GM04504 (cell line): ENCODE data around the gene RTP3.

ENCODE experiments used
- DNase-seq: peaks from one replicate; pipeline ENCODE4 v3.0.0-alpha.2; 2012; ENCODE audit warnings: low read depth

RTP3 gene

DNA sequence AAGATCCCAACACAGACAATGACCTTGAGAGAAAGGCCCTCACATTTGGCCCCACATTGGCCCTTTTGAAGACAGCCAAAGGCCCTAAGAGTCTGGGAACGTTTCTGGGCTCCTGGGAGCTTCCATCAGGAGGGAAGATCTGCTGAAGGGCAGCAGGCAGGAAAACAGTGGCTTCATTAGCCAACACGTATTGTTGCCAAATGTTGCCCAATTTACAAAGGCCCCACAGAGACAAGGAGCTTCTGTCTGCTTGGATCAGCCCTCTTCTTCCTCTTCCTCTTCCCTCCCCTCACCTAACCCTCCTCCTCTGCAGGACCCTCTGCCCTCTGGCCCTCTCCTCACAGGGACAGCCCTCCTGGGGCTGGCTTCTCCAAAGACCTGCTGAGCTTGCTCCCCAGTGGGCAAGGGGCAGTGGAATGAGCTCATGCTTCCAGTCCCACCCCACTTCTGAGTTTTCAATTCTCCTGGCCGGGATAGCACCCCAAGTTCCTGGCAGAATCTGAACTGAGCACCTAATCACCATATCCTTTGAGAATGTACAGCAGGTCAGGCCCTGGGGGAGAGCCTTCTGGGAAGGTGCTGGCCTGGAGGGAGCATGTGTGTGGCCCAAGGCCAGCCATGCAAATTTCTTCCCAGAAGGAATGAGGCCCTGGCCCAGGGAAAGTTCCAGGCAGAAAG, 28.0 kb upstream of the RTP3 start:
- no peak for DNase-seq

DNA sequence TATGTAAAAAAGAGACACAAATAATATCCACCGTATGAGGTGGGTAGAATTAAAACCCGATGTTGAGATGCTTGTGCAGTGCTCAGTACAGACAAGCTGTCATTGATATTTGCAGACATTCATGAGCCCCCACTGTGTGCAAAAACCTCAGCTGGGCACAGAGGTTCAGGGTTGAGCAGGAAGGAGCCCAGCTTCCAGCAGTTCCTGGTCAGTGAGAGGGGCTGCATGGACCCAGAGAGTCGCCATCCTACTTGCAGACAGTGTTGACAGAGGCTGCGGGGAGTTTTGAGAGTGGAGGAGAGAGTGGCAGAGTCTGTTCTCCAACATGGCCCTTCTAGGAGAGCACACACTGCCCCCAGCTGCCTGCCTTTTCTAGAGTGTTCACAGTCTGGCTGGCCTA, 26.9 kb upstream of the RTP3 start:
- DNase-seq, result no peak

DNA sequence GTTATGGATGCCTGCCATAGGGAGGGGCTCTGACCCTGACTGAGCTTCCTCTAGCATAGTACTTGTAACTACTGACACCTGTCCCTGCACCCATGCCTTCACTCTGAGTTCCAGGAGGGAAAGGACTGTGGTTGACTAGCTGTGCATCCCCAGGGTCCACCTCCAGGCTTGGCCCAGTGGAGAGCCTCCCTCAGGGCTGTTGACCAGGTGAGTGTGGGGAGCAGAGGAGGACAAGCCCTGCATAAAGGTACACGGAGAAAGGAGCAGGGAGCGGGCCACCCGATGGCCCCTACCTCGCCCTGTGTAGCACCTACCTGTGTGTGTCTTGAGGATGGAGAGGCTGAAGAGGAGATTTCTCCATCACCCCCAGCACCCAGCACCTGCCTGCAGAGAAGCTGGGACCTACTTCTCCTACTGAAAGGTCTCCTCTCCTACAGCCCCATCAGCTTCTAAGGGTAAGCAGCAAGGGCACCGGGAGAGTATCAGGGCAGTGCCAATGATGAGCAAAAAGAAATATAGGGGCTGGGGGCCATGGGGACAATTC, 26.3 kb upstream of the RTP3 start:
- no peak for DNase-seq

DNA sequence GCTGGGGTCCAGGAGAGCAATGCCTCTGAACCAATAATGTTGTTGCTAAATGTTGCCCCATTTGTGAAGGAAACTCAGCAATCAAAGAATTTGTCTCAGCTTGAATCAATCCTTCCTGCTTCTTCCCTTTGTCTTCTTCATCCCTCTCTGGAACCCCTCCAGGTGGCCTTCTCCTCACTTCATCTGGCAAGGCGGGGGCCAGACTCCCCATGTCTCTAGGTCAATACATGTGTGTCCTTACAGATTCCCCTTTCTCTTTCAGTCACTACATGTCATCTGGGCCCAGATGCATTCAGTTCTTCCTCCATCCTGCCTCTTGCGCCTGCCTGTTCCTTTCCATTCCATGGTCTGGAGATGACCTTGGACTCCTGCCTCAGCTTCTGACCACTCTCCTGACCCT, 25.0 kb upstream of the RTP3 start:
- DNase-seq, result no peak

DNA sequence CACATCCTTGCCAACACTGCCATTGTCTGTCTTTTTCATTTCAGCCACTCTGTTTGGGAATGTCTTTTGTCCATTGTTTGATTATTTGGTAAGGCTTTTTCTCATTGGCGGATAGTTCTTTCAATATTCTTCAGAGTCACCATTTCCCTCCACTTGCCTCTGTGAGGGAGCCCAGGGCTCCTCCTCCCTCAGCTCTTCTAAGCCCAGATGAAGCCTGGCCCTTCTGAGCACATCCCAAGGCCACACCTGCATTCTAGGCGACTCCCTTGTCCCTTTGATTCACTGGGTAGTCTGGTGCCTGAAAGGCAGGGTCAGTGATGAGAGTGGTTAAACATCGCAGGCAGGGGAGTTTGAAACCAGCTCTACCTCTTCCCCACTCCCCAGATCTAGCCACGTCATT, 20.6 kb upstream of the RTP3 start:
- no peak for DNase-seq

DNA sequence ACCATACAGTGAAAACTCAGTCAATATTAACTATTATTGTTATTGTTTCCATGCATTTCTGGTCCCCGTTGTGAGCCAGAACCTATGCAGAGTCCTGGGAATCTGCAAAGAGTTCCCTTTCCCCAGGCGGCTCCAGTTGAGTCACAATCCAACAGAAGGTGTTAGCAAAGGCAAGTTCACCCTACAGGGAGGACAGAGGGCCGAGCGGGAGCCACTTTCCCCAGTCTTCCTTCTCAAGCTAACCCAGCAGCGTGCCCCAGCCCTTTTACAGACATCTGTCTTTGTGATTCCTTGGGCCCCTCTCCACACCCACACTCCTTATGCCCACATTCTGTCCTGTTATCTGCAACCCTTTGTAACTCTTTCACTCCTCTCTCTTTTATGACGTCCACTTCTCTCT, 20.0 kb upstream of the RTP3 start:
- no peak for DNase-seq

DNA sequence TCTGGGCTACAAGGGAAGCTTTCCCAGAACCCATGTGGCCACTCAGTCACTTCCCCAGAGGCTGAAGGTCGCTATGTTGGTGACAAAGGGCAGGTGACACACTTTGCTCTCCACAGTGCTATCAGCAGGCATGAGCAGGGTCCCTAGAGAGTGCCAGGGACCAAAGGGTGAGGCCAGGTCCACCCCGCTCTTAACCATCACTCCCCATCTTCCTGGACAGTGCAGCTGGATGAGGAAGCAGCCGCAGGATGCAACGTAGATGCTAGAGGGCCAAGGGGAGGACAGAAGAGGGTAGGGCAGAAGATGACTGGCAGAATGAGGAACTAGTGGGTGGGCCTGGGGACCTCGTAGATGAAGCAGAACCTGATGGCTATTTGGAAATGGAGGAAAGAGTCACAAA, 19.4 kb upstream of the RTP3 start:
- no peak for DNase-seq

DNA sequence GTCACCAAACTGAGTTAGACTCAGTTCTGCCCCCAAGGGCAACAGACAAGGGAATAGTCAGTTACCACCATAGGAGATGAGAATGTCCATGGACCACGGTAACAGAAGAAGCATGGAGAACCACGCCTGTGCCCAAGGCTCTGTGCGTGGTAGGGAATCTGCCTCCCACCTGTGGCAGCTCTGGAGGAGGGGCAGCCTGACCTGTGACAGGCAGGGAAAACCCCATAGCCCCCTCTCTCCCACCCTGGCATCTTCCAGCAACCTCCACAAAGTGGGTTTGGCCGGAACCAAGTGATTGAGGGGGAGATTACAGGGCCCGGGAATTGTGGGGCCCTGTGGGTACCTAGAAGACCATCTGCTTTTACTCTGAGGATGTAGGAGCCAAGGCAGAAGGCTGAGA, 18.8 kb upstream of the RTP3 start:
- DNase-seq, result no peak

DNA sequence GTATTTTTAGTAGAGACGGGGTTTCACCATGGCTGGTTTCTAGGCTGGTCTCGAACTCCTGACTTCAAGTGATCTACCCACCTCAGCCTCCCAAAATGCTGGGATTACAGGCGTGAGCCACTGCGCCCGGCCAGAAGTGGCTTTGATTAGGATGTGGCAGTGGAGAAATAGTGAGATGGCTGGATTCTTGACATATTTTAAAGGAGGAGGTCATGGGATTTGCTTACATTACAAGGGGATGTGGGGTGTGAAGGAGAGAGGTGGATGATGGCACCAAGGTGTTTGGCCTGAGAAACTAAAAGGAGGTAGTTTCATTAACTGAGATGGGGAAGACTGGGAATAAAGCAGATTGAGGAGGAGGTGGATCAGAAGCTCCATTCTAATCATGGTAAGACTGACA, 18.1 kb upstream of the RTP3 start:
- no peak for DNase-seq

DNA sequence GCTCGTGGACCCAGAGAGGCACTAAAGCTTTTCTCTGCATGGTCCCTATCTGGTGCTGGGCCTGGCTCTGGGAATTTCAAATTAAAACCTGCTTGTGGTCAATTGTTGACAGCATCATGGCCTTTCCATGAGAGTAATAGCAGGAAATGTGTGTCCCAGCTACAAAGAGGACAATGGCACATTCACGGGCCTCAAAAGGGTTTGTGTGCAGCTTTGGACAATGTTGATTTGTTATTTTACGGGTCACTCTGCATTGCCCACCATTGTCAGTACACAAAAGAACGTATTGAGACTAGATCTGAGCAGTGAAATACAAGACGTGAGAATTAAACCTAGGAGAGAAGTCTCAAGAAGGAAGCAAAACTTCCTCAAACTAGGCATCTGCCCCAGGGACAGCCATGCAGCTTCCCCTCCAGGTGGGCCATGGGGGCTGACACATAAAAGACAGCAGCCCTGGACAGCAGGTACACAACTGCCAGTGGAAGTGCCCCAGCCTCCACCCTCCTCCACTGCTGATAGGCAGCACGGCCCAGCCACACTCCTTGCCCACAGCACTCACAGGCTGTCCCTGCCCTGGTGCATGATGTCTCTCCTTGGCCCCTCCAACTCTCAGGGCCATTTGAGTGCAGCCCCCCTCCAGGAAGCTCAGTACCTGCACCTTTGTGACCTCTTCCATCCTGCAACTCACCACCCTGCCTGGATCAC, 17.1 kb upstream of the RTP3 start:
- no peak for DNase-seq

DNA sequence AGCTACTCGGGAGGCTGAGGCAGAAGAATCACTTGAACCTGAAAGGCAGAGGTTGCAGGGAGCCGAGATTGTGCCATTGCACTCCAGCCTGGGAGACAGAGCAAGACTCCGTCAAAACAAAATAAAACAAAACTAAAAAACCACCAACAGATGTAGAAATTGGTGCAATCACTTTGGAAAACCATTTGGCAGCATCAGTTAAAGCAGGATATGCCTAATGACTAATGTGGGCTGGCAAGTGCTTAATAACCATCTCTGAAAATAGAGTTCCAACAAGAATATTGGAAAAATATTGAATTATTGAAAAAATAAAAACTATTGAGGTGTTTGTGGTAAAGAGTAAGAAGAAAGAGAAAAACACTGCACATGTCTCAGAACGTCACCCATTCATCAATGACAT, 16.1 kb upstream of the RTP3 start:
- DNase-seq, result no peak

DNA sequence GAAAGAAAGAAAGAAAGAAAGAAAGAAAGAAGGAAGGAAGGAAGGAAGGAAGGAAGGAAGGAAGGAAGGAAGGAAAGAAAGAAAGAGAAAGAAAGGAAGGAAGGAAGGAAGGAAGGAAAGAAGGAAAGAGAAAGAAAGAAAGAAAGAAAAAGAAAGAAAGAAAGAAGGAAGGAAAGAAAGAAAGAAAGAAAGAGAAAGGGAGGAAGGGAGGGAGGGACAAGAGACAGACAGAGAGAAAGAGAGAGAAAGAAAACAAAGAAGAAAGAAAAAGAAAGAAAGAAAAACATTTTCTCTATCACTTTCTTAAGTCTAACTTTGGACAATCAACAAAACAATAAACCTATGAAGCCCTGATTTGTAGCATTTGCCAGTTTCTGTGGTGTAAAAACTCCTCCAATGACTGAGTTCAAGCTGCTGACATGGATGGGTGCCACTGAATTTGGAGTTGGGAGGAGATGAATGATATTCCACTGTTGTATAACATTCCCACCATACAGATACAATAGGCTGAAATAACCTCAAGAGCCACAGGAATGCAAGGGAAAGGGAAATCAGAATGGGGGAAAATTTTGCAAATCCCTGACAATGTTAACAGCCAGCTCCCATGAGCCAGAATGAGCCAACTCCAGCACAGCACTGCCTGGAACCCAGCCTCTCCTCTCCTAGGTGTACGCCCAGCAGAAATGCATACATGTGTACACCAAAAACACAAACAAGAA, 15.0 kb upstream of the RTP3 start:
- no peak for DNase-seq

DNA sequence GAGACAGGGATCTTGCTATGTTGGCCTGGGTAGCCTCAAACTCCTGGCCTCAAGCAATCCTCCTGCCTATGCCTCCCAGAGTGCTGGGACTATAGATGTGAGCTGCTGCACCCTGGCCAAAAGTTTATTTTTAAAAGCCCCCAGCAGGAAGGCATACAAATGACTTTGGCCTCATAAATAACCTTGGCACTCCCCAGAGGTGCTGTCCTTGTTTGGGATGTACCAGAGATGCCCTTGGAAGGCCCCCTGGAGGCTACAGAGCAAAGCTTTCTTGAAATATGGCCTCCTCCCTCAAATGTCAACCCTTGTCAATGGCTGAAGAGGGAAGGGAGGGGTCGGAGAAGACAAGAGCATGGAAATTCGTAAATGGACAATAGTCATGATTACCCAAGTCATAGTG, 14.0 kb upstream of the RTP3 start:
- DNase-seq, result no peak

DNA sequence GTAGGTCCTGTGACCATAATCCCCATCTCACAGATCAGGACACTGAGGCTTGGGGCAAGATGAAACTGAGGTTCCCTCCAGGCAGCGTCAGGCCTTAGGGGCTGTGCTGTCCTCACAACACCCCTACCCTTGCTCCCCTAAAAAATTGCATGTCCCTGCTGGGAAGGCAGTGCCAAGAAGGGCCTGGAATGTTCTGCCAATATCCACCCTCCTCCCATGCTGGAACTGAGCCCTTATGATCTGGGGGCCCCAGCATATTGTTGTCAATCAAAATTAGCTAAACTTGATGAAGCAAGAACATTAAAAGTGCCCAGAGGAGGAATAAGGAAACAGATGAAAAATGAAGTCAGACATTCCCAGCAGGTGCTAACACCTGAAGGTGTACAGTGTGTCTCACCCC, 13.4 kb upstream of the RTP3 start:
- no peak for DNase-seq

DNA sequence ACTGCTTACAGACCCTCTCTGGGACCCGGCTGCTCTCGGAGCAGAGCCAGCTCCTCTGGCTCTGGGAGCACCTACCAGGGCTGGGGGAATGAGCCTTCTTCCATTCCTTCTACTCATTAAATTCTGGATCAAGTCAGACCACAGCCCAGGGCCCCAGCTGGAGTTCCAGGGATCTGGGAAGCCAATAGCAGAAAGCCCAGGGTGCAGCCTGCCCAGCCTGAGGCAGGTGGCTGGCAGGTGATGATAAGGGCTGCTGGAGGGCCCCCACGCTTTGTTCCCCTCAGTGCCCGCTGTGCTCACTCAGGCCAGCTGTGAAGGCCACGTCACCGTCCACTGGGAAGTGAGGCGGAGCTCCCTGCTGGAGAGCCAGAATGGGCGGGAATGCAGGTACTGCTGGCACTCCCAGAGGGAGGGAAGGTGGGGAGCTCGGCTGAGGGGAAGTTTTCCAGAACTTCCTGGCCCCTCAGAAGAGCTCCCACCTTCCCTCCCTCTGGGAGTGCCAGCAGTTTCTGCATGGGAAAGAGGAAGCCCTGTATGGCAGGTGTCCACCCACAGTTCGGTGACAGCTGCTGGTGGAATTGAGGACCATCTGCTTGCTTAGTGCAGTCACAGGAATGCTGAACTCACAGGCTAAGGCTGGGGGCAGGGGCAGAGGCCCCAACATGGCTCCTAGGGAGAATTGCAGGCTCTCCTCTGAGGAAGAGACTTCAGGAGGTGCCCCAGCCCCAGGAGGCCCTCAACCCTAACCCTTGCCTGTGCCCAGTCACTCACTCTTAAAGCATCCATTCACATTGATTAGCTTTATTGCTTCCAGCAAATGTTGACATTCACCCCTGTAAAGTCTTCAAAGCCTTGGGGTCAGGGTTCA, 12.6 kb upstream of the RTP3 start:
- DNase-seq, result no peak

DNA sequence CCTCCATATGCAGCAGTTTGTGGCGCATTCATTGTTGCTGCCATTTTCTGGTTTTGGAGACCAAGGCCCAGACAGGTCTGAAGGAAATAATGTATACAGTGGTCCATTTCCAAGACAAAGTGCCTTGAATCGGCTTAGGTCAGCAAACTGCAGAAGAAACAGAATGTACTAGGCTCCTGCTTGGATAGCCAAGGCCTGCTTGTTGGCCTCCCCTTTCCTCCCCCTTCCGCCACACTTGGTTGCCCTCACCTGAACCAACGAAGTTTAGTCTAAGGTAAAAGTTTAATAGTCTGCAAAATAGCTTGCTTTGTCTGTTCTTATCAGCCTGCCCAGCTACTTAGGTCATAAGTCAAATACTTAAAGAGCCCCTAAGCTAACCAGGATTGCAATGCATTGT, 12.0 kb upstream of the RTP3 start:
- DNase-seq, result no peak

DNA sequence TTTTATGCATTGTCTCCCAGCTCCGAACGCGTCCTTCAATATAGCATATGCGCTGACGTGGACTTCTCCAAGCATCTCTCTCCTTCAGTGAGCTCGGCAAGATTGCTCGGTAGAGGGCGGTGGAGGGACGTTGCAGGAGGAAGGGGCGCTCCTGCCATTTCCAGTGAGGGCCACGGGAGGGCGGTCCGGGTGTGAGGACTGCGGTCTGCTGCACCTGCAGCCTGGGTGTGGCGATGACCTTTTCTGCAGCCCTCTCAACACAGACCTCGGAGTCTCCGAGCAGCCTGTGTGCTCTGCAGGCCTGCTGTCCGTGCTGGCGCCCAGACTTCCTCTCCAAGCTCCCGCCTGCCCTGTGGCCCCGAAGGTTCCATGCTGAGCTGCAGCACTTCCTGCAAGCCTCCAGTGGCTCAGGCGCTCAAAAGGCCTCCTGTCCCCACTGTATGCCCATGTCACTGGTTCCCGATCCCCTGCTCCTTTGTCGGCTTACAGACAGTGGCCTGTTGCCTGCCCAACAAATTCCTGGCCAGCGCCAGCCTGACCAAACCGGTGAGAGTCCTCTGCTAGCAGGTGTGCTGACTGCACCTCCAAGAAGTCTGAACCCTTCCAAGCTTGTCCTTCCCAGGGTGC, 8.9 kb upstream of the RTP3 start:
- DNase-seq, result peak; percentile 71

DNA sequence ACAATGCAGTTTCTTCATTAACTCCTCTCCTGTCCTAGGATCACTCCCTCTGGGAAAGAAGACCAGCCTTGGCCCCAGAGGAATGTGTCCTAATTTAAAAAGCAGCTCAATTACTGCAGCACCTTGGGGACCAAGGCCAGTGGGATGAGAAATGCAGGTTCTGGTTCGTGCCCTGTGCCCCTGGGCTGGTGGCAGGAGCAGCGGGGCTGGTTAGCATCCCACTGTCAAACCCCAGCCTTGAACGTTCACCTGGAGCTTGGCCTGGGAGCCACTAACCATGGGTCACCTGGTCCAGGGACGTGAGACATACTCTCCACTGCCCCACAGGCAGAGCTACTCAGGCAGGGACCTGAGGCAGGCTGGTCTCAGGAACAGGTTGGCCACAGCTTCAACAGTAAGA, 8.4 kb upstream of the RTP3 start:
- no peak for DNase-seq

DNA sequence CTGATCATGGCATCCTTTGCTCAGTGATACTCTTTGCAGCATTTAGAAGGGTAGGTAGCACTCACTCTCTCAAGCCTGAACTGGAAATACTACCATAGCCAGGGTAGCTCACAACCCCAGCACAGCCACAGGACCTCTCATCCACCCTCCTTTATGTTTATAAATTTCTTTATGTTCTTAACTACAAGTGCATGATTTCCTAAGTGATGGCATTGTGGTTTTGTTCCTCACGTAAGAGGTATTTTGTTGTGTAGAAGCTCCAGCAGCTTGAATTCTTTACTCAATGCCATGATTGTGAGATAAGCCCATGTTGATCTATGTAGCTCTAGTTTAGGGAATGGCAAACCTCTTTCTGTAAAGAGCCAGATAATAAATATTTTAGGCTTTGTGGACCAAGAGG, 7.9 kb upstream of the RTP3 start:
- DNase-seq, result no peak

DNA sequence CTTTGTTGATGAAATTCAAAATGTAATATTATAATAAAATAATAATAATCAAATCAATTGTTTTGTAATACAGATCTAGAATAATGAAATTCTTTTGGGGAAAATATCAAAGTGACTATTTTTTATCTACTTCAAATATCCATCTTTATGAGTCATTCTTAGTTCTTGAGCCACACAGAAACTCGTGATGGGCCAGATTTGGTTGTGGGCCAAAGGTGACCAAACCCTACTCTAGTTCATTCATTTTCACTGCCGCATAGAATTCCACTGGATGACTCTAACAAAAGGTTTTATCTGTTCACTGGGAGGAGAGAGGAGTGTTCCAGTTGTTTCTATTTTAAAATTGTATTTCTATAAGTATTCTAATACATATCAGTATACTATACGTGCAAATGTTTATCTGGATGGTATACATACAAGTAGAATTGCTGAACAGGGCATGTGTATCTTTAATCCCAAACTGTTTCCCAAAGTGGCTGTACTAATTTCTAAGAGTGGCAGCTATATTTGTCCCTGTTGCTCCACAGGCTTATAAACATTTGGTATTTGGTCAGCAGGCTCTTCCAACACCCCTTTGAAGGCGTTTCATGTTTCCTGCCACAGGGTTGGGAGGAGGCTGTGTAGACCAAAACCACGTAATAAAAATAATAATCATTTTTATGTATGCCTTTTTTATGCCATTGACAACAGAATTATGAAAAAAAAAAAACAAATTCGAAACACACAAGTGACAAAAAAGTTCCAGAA, 7.3 kb upstream of the RTP3 start:
- no peak for DNase-seq
